GM10266 (cell line): Measurements from ENCODE around the gene DDHD1.

Experiments used
- DNase-seq: peaks from one replicate; pipeline ENCODE4 v3.0.0; 2012; ENCODE audit errors: extremely low spot score
- TF ChIP-seq, protein P1 (sequence below): IDR thresholded peaks from 2 replicates; pipeline ENCODE4 v1.5.1; 2012; ENCODE audit warnings: mild to moderate bottlenecking, low read depth; ENCODE audit not compliant: control insufficient read depth, insufficient read depth; ENCODE audit errors: missing control alignments

The DDHD1 gene

DNA sequence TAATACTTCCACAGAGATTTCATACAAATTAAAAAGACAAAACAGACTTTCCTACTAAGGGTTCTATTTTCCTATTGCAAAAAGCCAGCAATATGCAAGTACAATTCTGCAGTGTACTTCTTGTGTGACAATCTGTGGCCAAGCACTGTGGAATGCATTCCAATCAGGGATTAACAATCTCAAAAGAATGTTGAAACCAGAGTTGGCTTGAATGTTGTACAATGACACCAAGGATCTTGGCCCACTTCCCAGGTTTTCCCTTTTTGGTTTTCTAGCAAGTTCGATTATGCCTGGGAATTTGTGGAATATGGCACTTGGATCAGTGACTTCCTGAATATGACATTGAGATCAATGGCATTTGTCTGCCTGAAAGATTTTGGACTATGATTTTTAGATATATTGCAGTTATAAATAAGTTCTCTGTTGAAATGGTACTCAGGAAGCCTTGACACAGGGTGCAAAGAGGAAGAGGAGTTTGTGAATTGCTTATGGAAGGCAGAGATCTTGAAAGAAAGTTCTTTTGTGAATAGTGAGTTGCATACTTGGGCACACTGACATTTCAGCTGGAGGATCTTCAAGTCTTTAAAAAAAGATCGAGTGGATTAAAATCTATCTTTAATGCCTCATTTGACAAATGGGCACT is 120.8 kb downstream of the DDHD1 start:
- TF ChIP-seq, protein P1, sequence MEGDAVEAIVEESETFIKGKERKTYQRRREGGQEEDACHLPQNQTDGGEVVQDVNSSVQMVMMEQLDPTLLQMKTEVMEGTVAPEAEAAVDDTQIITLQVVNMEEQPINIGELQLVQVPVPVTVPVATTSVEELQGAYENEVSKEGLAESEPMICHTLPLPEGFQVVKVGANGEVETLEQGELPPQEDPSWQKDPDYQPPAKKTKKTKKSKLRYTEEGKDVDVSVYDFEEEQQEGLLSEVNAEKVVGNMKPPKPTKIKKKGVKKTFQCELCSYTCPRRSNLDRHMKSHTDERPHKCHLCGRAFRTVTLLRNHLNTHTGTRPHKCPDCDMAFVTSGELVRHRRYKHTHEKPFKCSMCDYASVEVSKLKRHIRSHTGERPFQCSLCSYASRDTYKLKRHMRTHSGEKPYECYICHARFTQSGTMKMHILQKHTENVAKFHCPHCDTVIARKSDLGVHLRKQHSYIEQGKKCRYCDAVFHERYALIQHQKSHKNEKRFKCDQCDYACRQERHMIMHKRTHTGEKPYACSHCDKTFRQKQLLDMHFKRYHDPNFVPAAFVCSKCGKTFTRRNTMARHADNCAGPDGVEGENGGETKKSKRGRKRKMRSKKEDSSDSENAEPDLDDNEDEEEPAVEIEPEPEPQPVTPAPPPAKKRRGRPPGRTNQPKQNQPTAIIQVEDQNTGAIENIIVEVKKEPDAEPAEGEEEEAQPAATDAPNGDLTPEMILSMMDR = no peak
- DNase-seq = no peak

DNA sequence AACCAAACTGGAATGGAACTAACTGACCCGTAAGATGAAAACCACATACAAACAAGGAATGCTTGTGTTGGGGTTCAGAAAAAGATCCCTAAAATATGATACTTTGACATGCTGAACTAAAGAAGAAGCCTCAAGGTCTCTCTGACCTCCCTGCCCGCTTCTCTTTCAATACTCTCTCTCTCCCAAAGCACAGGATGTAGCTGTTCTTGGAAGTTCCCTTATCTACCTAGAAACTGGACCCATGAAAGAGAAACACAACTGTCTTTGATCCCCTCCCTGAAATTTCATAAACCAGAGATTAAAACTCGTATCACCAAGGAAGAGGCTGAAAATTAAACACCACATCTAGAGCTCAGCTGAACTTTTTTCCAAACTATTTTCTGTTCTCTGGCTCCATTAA is 125.6 kb downstream of the DDHD1 start:
- TF ChIP-seq, protein P1 = no peak
- DNase-seq = no peak

DNA sequence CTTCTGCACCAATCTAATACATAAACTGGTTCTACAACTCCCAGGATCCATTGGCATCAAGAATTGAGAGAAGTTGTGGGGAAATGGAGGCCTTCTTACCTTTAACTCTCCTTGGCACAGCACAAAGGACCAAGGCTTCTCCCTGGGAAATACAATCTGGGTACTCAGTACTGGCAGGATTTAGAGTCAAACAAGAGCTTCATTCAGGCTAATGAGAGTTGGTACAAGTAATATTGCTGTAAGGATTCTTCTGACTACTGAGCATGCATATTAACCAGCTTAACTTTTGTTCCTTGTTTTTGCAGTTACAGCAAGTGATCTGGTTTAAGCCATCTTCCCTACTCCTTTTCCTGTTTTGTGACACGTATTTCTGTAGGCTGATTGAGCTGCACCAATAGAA is 126.1 kb downstream of the DDHD1 start:
- TF ChIP-seq, protein P1 = no peak
- DNase-seq = no peak

DNA sequence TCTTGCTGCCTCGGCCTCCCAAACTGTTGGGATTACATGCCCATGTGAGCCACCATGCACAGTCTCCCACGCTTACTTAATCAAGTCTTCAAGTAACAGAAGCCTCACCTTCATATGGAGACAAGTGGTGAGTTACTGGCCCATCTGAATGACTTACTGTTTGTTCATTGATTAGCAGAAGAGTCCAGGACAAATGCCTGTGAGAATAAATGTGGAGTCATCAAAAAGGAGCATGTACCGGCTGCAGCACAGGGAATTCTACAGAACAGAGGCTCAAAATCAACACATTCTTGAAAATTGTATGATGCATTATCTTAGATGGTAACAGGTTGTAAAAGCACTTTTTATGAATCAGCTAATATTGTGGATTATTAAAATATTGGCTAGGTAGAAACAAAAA is 129.8 kb downstream of the DDHD1 start:
- DNase-seq = no peak
- TF ChIP-seq, protein P1 = no peak

DNA sequence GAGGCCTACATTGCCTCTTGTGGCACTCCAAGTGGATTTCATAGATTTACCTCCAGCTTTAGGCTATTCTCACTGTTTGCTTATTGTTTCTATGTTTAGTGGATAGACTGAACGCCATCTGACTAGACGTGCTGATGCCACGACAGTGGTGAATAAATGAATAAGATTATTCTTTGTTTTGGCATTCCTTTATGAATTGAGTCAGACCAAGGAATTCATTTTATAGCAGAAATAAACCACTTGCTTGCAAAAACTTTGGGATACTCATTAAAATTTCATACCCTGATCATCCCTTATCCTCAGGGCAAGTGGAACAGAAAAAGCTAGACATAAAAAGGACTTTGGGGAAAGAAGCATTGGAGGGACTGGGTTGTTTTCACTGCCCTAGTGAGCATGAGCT is 130.5 kb downstream of the DDHD1 start:
- DNase-seq = no peak
- TF ChIP-seq, protein P1 = no peak

DNA sequence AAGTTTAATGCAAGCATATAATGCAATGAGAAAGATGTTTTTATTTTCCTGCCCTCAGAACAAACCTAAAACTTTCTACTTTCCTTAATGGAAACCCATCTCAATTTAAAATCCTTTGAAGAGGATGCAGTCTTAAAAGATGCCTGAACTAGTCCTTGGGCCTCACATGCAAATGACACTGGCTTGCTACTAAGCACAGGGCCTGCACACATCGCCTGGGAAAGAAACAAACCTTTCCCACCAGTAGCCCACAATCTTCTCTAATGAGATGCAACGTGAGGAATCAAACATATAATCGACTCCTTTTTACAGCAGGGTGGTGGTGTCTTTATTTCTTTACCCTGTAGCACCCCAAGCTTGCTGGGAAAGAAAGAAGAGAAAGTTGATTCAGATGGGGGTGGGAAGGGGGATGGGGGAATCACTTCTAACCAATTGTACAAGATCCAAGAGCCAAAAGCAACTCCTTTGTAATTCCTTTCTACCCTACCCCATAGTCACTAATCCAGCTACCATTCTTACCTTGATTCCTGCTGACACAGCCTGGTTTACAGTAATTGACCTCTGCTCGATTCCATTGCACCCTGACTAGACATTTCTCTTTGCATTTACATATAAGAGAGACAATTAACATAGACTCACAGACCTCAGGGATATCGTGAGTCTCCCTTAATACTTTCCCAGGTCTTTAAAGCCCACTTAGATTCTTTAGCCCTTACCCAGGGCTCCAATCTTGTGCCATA is 132.8 kb downstream of the DDHD1 start:
- TF ChIP-seq, protein P1 = no peak
- no peak for DNase-seq

DNA sequence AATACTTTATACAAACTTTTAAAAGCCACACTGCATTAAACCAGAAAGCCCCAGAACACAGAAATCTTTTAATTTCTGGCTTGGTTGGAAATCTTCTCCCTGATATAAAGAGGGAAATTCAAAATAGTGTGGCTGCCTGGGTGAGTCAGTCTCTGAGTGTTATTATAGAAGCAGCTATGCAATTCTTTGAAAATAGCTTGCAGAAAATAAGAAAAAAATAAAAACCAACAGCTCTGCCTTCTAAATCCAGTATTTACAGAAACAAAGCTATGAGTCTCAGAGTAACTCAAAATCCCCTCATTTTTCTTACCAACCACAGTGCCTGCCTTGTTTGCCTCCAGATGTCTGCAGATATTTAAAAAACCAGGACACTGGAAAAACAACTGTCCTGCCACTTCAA is 133.7 kb downstream of the DDHD1 start:
- TF ChIP-seq, protein P1 = no peak
- no peak for DNase-seq
